Esophagus squamous epithelium (tissue), 5 donors: ENCODE results near the gene F5. TPM values are rescaled to one million over a fixed set of nuclear protein-coding genes. Genes with fewer than 3 reads are reported as not detected.

Experiments used
- DNase-seq: peaks from one replicate; lab custom pipeline; 2025; lab: John Stamatoyannopoulos, UW
- H3K27ac ChIP-seq, 4 donors: fragments of 200-600 bp; sonication (generic); one replicate each; pipeline ENCODE4 v1.5.1; 2016 to 2019; ENCODE audit warnings: mild to moderate bottlenecking in 1 of 4
- H3K27me3 ChIP-seq, 4 donors: fragments of 200-600 bp; sonication (generic); 1 replicate in 3 of 4; 2 replicates in 1 of 4; pipeline versions ENCODE4 v1.5.1 to v1.6.0; 2017 to 2021; ENCODE audit warnings: antibody characterized with exemption in 1 of 4
- H3K36me3 ChIP-seq, 3 donors: fragments of 200-600 bp; sonication (generic); one replicate each; pipeline ENCODE4 v1.5.1; 2016 to 2019
- H3K4me1 ChIP-seq, 3 donors: fragments of 200-600 bp; sonication (generic); one replicate each; pipeline ENCODE4 v1.5.1; 2017 to 2019
- H3K4me3 ChIP-seq, 4 donors: fragments of 200-600 bp; sonication (generic); 1 replicate in 3 of 4; 2 replicates in 1 of 4; pipeline ENCODE4 v1.5.1; 2016 to 2019; ENCODE audit warnings: mild to moderate bottlenecking in 2 of 4, moderate library complexity in 1 of 4
- H3K9me3 ChIP-seq, 3 donors: fragments of 200-600 bp; sonication (generic); one replicate each; pipeline ENCODE4 v1.5.1; 2016 to 2019
- POLR2A ChIP-seq, 4 donors: fragments of 450-650 bp; IDR thresholded peaks; one replicate each; pipeline ENCODE4 v1.6.1; 2017; ENCODE audit warnings: antibody characterized with exemption in 4 of 4, mild to moderate bottlenecking in 4 of 4, moderate library complexity in 3 of 4
- WGBS, 2 donors: methylation state at CpG; one replicate each; pipeline ENCODE4 v1.1.5; 2018; 5-methylcytosine and 5-hydroxymethylcytosine counted together
- intact Hi-C: fragments of 100-400 bp; cut with DNase I; formaldehyde crosslinking; loops from one replicate; pipeline ENCODE4 v1.15.0; 2022
- total RNA-seq, 4 donors: library from RNA; depleted of rRNA; stranded (reverse); fragments of >200 nt; gene quantifications; one replicate each; pipeline ENCODE4 v1.1.0, GENCODE V29; 2016
- TF ChIP-seq, protein P1 (sequence below), 6 experiments: fragments of 450-650 bp in 4 of 6; fragments of 200-600 bp in 2 of 6; sonication (generic) in 2 of 6; IDR thresholded peaks; one replicate each; pipeline ENCODE4 v1.5.1; 2016 to 2019; ENCODE audit warnings: antibody characterized with exemption in 6 of 6, mild to moderate bottlenecking in 4 of 6, moderate library complexity in 4 of 6
- donor health status: DM: yes; HTN: yes; CAD: no.

F5 gene
- total RNA-seq, 4 donors from 2014 or later: 0.13 to 0.41 TPM; not detected in 2

DNA sequence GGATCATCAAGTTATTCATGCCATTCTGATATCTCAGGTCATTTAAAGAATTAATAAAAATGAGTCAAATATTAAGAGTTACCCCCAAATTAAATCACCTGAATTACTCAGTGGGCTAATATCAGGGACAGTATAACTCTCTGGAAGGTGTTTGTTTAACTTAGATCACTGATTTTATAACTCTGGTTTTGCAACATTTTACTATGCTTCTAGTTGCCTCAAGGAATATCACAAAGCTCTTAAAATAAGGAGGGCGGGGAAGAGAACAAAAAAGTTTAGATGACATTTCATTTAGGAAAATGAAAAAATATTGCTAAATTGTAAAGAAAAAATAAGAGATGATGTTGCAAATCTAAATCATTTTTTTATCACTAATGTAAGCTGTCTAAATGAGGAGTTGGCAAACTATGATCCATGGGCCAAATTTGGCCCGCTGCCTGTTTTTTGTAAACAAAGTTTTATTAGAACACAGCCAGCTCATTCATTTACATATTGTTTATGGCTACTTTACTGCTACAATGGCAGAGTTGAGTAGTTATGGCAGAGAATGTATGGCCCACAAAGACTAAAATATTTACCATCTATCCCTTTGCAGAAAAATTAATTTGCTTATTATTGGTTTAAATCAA is 68.6 kb downstream of the F5 start:
- 83 to 85% methylated on average over 2 of the region's 2 CpGs for WGBS, 2 donors
- Histone ChIP-seq H3K27me3 (no peaks in the 10 kb centered on the region), H3K9me3 (no peaks in the 10 kb centered on the region), H3K4me1 (peaks cover 0 to 11% (median 7%) of the 10 kb centered on the region in 3 donors), H3K27ac (no peak overlapping the region), H3K36me3 (no peaks in the 10 kb centered on the region), H3K4me3 (no peak overlapping the region)
- intact Hi-C loops: no loop called here
- TF ChIP-seq POLR2A (IDR thresholded peaks at IDR 0.05): no peak
- TF ChIP-seq, protein P1, sequence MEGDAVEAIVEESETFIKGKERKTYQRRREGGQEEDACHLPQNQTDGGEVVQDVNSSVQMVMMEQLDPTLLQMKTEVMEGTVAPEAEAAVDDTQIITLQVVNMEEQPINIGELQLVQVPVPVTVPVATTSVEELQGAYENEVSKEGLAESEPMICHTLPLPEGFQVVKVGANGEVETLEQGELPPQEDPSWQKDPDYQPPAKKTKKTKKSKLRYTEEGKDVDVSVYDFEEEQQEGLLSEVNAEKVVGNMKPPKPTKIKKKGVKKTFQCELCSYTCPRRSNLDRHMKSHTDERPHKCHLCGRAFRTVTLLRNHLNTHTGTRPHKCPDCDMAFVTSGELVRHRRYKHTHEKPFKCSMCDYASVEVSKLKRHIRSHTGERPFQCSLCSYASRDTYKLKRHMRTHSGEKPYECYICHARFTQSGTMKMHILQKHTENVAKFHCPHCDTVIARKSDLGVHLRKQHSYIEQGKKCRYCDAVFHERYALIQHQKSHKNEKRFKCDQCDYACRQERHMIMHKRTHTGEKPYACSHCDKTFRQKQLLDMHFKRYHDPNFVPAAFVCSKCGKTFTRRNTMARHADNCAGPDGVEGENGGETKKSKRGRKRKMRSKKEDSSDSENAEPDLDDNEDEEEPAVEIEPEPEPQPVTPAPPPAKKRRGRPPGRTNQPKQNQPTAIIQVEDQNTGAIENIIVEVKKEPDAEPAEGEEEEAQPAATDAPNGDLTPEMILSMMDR (IDR thresholded peaks at IDR 0.05): no peak
- DNase-seq: no peak

- Histone ChIP-seq H3K27ac (no peak overlapping the region), H3K36me3 (no peaks in the 10 kb centered on the region), H3K4me1 (peaks cover 0 to 22% (median 11%) of the 10 kb centered on the region in 3 donors), H3K9me3 (no peaks in the 10 kb centered on the region), H3K27me3 (no peaks in the 10 kb centered on the region), H3K4me3 (no peak overlapping the region)
- TF ChIP-seq, protein P1 (IDR thresholded peaks at IDR 0.05): no peak
- TF ChIP-seq POLR2A (IDR thresholded peaks at IDR 0.05): no peak
- no peak for DNase-seq
- intact Hi-C loops: no loop called here
Measured at GRCh38 chr1:169515641-169516040, 70.6 kb downstream of the F5 start.

DNA sequence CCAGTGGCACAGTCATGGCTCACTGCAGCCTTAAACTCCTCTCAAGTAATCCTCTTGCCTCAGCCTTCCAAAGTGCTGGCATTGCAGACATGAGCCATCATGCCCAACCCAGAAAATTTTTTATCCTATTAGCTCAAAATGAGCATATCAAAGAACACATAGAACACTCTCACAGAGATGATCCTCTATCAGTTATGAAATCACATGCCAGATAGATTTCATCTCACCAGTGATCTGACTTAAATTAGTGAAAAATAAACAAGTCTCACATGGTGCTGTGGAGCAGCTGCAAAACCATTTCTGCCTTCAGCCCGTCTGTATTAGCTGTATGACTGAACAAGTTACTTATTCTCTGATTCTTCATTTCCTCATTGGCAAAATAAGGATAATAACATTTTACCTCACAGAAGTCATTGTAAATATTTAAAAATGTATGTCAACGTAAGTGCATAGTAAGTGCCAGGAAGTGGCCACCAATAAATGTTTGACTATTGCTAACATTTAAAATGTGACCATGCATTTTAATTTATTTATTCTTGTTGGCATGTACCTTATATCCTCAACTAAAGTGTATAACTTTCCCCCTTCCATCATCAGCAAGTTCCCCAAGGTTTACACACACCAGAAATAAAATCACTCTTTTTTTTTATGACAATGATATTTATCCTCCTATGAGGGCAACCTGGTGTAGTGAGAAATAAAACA is 71.6 kb downstream of the F5 start:
- no peak for DNase-seq
- no peak for TF ChIP-seq POLR2A (IDR thresholded peaks at IDR 0.05)
- TF ChIP-seq, protein P1 (IDR thresholded peaks at IDR 0.05): no peak
- no peaks in the 10 kb centered on the region for H3K27me3 ChIP-seq
- H3K9me3 ChIP-seq: no peaks in the 10 kb centered on the region
- intact Hi-C loops: no loop called here
- peaks cover 0 to 22% (median 11%) of the 10 kb centered on the region in 3 donors for H3K4me1 ChIP-seq
- 37 to 38% methylated on average over 2 of the region's 2 CpGs for WGBS, 2 donors
- H3K4me3 ChIP-seq: no peak overlapping the region
- H3K27ac ChIP-seq: peak overlapping the region in 3 of 4 donors; percentile 5 to 76 (median 7)
- no peaks in the 10 kb centered on the region for H3K36me3 ChIP-seq

- Histone ChIP-seq H3K4me3 (no peak overlapping the region), H3K27ac (peak overlapping the region in 2 of 4 donors; percentile 35 to 76), H3K36me3 (no peaks in the 10 kb centered on the region), H3K27me3 (no peaks in the 10 kb centered on the region), H3K9me3 (no peaks in the 10 kb centered on the region), H3K4me1 (peaks cover 0 to 22% (median 11%) of the 10 kb centered on the region in 3 donors)
- intact Hi-C loops: no loop called here
- DNase-seq: no peak
- TF ChIP-seq, protein P1 (IDR thresholded peaks at IDR 0.05): no peak
- TF ChIP-seq POLR2A (IDR thresholded peaks at IDR 0.05): no peak
Measured at GRCh38 chr1:169513208-169513607, 73.1 kb downstream of the F5 start.

- TF ChIP-seq, protein P1 (IDR thresholded peaks at IDR 0.05): no peak
- no peak for TF ChIP-seq POLR2A (IDR thresholded peaks at IDR 0.05)
- DNase-seq: no peak
- peak overlapping the region in 3 of 4 donors; percentile 69 to 78 (median 76) for H3K27ac ChIP-seq
- H3K4me3 ChIP-seq: no peak overlapping the region
- WGBS, 2 donors: 22 to 28% methylated on average over 3 of the region's 3 CpGs
- H3K9me3 ChIP-seq: no peaks in the 10 kb centered on the region
- H3K36me3 ChIP-seq: no peaks in the 10 kb centered on the region
- no peaks in the 10 kb centered on the region for H3K27me3 ChIP-seq
- peaks cover 0 to 22% (median 11%) of the 10 kb centered on the region in 3 donors for H3K4me1 ChIP-seq
- intact Hi-C loops: no loop called here
Measured at GRCh38 chr1:169511316-169512005, 74.8 kb downstream of the F5 start.
